ENCODE data around the gene HARBI1. TPM values are rescaled to one million over a fixed set of nuclear protein-coding genes. Genes with fewer than 3 reads are reported as not detected.

HARBI1 gene
- polyA plus RNA-seq, 1 of the 3 experiments (the other 2 are of a cell fraction) = 2.4 TPM

DNA sequence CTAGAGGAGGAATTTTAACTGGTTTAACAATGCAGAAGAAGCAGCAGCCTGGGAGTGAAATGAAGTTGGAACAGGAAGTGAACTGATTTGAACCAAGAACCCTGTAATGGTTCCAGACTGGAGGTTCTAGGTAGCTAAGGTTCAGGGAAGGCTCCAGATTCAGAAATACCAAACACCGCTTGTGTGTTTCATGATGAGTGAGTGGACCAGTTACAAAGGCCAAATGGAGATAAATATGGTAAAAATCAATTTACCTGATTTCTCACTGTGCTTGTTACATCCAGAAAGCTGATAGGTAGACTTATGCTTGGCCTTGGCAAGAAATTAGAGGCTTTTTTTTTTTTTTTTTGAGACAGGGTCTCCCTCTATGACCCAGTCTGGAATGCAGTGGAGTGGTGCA is 13.2 kb upstream of the HARBI1 start:
- H2AFZ ChIP-seq (ENCODE audit: low read depth) = no peak overlapping the region
- no peaks in the 10 kb centered on the region for H3K27me3 ChIP-seq (ENCODE audit: insufficient read depth)
- H3K27ac ChIP-seq (ENCODE audit: low read depth in 2 of 2, low read length in 1 of 2) = no peak overlapping the region
- H3K9ac ChIP-seq = no peak overlapping the region
- peaks cover 8% of the 10 kb centered on the region for H3F3A ChIP-seq (replicated peaks; ENCODE audit: insufficient read depth)
- WGBS (ENCODE audit: low lambda C conversion rate) = 100% methylated on average over 1 of the region's 1 CpG
- DNase-seq = no peak
- H3K9me2 ChIP-seq = no peaks in the 10 kb centered on the region
- no peaks in the 10 kb centered on the region for H4K20me1 ChIP-seq (ENCODE audit: insufficient read depth)
- no peaks in the 10 kb centered on the region for H3K4me1 ChIP-seq (ENCODE audit: control insufficient read depth in 1 of 2, insufficient read depth in 2 of 2, low read depth in 1 of 2, low read length in 1 of 2)
- no peak overlapping the region for H3K4me3 ChIP-seq (ENCODE audit: low read depth in 2 of 2, low read length in 1 of 2)
- peaks cover 23% of the 10 kb centered on the region; the same call in 1 of the 2 replicates for H3K79me2 ChIP-seq (ENCODE audit: insufficient read depth)
- TF ChIP-seq, protein P1, sequence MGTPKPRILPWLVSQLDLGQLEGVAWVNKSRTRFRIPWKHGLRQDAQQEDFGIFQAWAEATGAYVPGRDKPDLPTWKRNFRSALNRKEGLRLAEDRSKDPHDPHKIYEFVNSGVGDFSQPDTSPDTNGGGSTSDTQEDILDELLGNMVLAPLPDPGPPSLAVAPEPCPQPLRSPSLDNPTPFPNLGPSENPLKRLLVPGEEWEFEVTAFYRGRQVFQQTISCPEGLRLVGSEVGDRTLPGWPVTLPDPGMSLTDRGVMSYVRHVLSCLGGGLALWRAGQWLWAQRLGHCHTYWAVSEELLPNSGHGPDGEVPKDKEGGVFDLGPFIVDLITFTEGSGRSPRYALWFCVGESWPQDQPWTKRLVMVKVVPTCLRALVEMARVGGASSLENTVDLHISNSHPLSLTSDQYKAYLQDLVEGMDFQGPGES (IDR thresholded peaks at IDR 0.05; ENCODE audit: low read depth, low read length) = no peak
- TF ChIP-seq MEF2A (IDR thresholded peaks at IDR 0.05; ENCODE audit: borderline replicate concordance, low read depth) (no peak), TAF1 (IDR thresholded peaks at IDR 0.05; ENCODE audit: borderline replicate concordance, low read depth, low read length) (no peak), EP300 (IDR thresholded peaks at IDR 0.05; ENCODE audit: borderline replicate concordance in 1 of 2, low read depth in 1 of 2, low read length in 1 of 2) (no peak), CHD2 (IDR thresholded peaks at IDR 0.05; ENCODE audit: low read length, partially characterized antibody) (no peak), FOXM1 (IDR thresholded peaks at IDR 0.05; ENCODE audit: low read depth) (no peak)
- TF ChIP-seq, protein P2, sequence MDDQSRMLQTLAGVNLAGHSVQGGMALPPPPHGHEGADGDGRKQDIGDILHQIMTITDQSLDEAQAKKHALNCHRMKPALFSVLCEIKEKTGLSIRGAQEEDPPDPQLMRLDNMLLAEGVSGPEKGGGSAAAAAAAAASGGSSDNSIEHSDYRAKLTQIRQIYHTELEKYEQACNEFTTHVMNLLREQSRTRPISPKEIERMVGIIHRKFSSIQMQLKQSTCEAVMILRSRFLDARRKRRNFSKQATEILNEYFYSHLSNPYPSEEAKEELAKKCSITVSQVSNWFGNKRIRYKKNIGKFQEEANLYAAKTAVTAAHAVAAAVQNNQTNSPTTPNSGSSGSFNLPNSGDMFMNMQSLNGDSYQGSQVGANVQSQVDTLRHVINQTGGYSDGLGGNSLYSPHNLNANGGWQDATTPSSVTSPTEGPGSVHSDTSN (IDR thresholded peaks at IDR 0.05) = no peak
- CTCF ChIA-PET = interaction anchor here (1.1 to 2.1 kb wide), 2 partner anchors 12 to 26 kb away, joined by 3 to 7 read pairs; partner anchors contain the start of gene ATG13
- H3K9me3 ChIP-seq = no peaks in the 10 kb centered on the region
- H3K36me3 ChIP-seq (replicated peaks in 1 of 2; ENCODE audit: control insufficient read depth in 1 of 2, insufficient read depth in 2 of 2, low read length in 1 of 2) = peaks cover 17 to 28% of the 10 kb centered on the region in 2 experiments
- POLR2A ChIA-PET = no interaction called here
- H3K4me2 ChIP-seq = no peak overlapping the region

DNA sequence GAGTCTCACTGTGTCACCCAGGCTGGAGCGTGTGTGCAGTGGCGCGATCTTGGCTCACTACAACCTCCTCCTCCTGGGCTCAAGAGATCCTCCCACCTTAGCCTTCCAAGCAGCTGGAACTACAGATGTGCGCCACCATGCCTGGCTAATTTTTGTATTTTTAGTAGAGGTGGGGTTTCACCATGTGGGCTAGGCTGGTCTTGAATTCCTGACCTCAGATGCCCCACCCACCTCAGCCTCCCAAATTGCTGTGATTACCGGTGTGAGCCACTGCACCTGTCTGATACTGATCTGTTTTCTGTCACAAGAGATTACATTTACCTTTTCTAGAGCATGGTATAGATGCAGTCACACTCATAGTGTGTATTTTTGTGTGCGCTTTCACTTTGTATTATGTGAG is 11.9 kb upstream of the HARBI1 start:
- WGBS (ENCODE audit: low lambda C conversion rate) = 87% methylated on average over 6 of the region's 6 CpGs
- H3K4me2 ChIP-seq = no peak overlapping the region
- no peak overlapping the region for H3K27ac ChIP-seq (ENCODE audit: low read depth in 2 of 2, low read length in 1 of 2)
- H3K36me3 ChIP-seq (replicated peaks in 1 of 2; ENCODE audit: control insufficient read depth in 1 of 2, insufficient read depth in 2 of 2, low read length in 1 of 2) = peaks cover 19 to 34% of the 10 kb centered on the region in 2 experiments
- ChIA-PET POLR2A (no interaction called here), CTCF (no interaction called here)
- peaks cover 5% of the 10 kb centered on the region for H3F3A ChIP-seq (replicated peaks; ENCODE audit: insufficient read depth)
- H3K4me1 ChIP-seq (ENCODE audit: control insufficient read depth in 1 of 2, insufficient read depth in 2 of 2, low read depth in 1 of 2, low read length in 1 of 2) = no peaks in the 10 kb centered on the region
- no peak overlapping the region for H3K9ac ChIP-seq
- H2AFZ ChIP-seq (ENCODE audit: low read depth) = no peak overlapping the region
- H3K9me3 ChIP-seq = no peaks in the 10 kb centered on the region
- H3K9me2 ChIP-seq = no peaks in the 10 kb centered on the region
- no peaks in the 10 kb centered on the region for H3K27me3 ChIP-seq (ENCODE audit: insufficient read depth)
- no peak overlapping the region for H3K4me3 ChIP-seq (ENCODE audit: low read depth in 2 of 2, low read length in 1 of 2)
- no peak for DNase-seq
- peaks cover 35% of the 10 kb centered on the region for H3K79me2 ChIP-seq (ENCODE audit: insufficient read depth)
- no peaks in the 10 kb centered on the region for H4K20me1 ChIP-seq (ENCODE audit: insufficient read depth)
- TF ChIP-seq ELF1 (IDR thresholded peaks at IDR 0.05) (no peak), FOXJ3 (CRISPR knock-in tag; IDR thresholded peaks at IDR 0.05) (no peak), SIN3A (IDR thresholded peaks at IDR 0.05; ENCODE audit: borderline replicate concordance, low read depth, low read length) (no peak), YY1 (IDR thresholded peaks at IDR 0.05; ENCODE audit: low read depth) (no peak), CHD2 (IDR thresholded peaks at IDR 0.05; ENCODE audit: low read length, partially characterized antibody) (no peak), EZH2phosphoT487 (IDR thresholded peaks at IDR 0.05; ENCODE audit: borderline replicate concordance, low read depth) (no peak), FOSL2 (IDR thresholded peaks at IDR 0.05; ENCODE audit: borderline replicate concordance, low read depth) (no peak), MEF2A (IDR thresholded peaks at IDR 0.05; ENCODE audit: borderline replicate concordance, low read depth) (no peak), TAF1 (IDR thresholded peaks at IDR 0.05; ENCODE audit: borderline replicate concordance, low read depth, low read length) (no peak), TEAD4 (IDR thresholded peaks at IDR 0.05; ENCODE audit: borderline replicate concordance, insufficient read depth) (no peak), TCF12 (IDR thresholded peaks at IDR 0.05) (no peak), GATA2 (CRISPR knock-in tag; IDR thresholded peaks at IDR 0.05) (no peak), NFIC (IDR thresholded peaks at IDR 0.05; ENCODE audit: borderline replicate concordance) (no peak)
- TF ChIP-seq, protein P3, sequence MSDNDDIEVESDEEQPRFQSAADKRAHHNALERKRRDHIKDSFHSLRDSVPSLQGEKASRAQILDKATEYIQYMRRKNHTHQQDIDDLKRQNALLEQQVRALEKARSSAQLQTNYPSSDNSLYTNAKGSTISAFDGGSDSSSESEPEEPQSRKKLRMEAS (IDR thresholded peaks at IDR 0.05; ENCODE audit: low read depth) = no peak
- TF ChIP-seq, protein P1 (IDR thresholded peaks at IDR 0.05; ENCODE audit: low read depth, low read length) = no peak
- TF ChIP-seq, protein P4, sequence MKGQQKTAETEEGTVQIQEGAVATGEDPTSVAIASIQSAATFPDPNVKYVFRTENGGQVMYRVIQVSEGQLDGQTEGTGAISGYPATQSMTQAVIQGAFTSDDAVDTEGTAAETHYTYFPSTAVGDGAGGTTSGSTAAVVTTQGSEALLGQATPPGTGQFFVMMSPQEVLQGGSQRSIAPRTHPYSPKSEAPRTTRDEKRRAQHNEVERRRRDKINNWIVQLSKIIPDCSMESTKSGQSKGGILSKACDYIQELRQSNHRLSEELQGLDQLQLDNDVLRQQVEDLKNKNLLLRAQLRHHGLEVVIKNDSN (IDR thresholded peaks at IDR 0.05; ENCODE audit: borderline replicate concordance, low read depth) = no peak
- TF ChIP-seq, protein P5, sequence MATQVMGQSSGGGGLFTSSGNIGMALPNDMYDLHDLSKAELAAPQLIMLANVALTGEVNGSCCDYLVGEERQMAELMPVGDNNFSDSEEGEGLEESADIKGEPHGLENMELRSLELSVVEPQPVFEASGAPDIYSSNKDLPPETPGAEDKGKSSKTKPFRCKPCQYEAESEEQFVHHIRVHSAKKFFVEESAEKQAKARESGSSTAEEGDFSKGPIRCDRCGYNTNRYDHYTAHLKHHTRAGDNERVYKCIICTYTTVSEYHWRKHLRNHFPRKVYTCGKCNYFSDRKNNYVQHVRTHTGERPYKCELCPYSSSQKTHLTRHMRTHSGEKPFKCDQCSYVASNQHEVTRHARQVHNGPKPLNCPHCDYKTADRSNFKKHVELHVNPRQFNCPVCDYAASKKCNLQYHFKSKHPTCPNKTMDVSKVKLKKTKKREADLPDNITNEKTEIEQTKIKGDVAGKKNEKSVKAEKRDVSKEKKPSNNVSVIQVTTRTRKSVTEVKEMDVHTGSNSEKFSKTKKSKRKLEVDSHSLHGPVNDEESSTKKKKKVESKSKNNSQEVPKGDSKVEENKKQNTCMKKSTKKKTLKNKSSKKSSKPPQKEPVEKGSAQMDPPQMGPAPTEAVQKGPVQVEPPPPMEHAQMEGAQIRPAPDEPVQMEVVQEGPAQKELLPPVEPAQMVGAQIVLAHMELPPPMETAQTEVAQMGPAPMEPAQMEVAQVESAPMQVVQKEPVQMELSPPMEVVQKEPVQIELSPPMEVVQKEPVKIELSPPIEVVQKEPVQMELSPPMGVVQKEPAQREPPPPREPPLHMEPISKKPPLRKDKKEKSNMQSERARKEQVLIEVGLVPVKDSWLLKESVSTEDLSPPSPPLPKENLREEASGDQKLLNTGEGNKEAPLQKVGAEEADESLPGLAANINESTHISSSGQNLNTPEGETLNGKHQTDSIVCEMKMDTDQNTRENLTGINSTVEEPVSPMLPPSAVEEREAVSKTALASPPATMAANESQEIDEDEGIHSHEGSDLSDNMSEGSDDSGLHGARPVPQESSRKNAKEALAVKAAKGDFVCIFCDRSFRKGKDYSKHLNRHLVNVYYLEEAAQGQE (IDR thresholded peaks at IDR 0.05; ENCODE audit: low read depth, low read length) = no peak

Measured in SK-N-SH (cell line).